Occipital lobe (tissue), 2 donors: ENCODE measurements around the gene TNS1. TPM values are rescaled to one million over a fixed set of nuclear protein-coding genes. Genes with fewer than 3 reads are reported as not detected.
"Not testable (repeated sequence)": the region's sequence is repeated elsewhere in the genome, so short reads cannot be mapped to it uniquely, and the experiment has no call there.

ENCODE experiments used
- DNase-seq: peaks from one replicate; lab custom pipeline; 2025; lab: John Stamatoyannopoulos, UW
- total RNA-seq: library from RNA; depleted of rRNA; stranded (reverse); fragments of >200 nt; gene quantifications from one replicate; pipeline ENCODE4 v1.2.3, GENCODE V29; 2014

The TNS1 gene
- total RNA-seq, 1 donor from 2014 or later: 3.1 TPM

DNA sequence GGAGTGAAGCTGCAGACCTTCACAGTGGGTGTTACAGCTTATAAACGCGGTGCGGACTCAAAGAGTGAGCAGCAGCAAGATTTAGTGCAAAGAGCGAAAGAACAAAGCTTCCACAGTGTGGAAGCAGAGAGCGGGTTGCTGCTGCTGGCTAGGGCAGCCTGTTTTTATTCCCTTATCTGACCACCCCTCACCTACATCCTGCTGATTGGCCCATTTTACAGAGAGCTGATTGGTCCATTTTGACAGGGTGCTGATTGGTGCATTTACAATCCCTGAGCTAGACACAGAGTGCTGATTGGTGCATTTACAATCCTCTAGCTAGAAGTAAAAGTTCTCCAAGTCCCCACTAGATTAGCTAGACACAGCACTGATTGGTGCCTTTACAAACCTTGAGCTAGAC, 216.2 kb downstream of the TNS1 start:
- DNase-seq: not testable (repeated sequence)

DNA sequence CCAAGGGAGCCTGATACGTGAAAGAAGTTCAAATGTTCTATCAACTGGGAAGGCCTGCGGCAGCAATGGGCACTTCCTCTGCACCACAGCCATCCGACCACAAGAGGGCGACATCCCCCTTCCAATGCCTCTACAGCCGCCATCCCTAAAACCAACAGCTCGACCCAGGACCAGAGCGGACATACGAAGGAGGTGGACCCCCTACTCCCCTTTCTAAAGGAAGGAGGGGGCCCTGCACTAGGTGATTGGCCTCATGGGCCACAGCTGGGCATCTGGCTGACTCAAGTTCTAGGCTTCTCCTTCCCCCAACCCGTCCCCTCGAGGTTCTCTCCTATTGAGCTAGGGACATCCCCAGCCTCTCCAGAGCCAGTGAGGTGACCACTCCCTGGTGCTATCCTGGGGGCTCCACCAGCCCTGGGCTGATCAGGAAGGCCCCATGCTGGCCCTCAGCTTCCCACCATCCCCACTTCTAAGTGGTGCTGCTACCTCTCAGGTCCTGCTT, 217.2 kb downstream of the TNS1 start:
- peak; percentile 49 for DNase-seq

DNA sequence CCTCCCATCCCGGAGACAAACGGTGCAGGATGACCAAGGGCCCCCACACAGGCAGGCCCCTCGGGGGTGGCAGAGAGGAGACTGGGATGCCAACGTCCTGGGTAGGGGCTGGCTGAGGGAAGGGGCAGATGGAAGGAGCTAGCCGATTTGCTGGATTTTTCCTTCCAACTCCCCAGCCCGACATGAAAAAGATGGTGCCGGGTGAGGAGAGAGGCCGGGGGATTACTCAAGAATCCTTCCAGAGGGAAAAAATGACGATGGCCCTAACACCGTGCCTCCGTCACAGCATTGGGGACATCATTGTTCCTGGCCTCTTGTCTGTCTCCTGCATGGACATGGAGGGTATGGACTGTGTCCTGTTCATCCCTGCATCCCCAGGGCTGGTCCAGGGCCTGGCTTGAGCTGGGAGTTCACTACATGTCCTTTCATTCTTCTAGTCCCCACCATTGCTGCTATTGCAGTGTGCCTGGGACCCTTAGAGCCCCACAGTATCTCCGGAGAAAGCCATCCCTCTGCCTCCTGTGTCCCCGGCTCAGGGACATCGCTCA, 217.7 kb downstream of the TNS1 start:
- no peak for DNase-seq

DNA sequence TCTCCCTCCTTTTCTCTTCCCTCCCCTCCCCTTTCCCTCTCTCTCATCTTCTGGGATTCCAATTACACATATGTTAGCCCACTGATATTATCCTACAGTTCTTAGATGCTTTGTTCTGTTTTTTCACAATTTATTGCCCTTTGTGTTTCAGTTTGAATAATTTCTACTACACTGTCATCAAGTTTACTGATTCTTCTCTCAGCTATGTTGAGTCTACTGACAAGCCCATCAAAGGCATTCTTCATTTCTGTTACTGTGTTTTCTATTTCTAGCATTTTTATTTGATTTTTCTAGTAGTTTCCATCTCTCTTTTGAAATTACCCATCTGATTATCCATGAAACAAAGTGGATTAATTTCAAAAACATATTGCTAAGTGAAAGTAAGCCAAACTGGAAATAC, 219.6 kb downstream of the TNS1 start:
- DNase-seq: no peak

DNA sequence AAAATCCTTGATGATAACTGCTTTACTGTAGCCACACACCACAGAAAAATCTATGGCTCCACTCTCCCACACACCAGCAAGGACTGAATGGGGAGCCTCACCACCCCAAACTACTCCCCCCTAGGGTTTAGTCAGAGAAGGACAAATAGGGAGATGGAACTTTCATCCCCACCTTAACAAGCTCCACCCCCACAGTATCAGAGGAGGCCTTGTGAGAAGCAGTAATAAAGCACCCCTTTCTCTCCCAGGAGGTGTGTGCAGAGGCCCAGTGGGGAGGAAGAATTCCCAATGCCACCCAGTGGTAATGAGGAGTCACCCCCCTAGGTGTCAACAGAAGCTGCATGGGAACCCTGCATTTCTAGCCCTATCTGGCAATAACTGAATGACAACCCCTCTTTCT, 224.9 kb downstream of the TNS1 start:
- no peak for DNase-seq

DNA sequence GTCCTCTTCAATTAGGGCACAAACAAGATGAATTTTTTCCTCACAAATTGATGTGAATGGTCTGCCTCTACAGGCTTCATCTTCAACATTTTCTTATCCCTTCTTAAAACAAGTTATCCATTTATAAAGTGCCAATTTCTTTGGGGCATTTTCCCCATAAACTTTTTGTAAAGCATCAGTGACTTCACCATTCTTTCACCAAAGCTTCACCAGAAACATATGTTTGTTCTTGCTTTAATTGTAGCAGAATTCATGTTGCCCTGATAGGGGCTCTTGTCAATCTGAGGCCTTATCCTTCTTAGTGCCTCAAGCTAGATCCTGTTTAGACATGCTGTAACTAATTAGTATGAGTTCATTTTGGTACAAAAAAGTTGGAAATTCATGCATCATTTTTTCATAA, 226.2 kb downstream of the TNS1 start:
- DNase-seq: no peak

DNA sequence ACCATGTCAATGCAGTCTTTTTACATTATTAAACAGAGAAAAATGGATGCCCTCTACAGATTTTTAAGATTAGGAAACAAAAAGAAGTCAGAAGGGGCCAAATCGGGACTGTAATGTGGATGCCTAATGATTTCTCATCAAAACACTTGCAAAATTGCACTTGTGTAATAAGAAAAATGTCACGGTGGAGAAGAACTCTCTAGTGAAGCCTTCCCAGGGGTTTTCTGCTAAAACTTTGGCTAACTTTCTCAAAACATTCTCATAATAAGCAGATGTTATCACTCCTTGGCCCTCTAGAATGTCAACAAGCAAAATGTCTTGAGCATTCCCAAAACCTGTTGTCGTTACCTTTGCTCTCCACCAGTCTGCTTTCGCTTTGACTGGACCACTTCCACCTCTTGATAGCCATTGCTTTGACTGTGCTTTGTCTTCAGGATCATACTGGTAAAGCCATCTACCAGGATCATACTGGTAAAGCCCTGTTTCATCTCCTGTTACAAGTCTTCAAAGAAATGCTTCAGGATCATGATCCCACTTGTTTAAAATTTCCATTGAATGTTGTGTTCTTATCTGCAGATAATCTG, 226.8 kb downstream of the TNS1 start:
- no peak for DNase-seq

DNA sequence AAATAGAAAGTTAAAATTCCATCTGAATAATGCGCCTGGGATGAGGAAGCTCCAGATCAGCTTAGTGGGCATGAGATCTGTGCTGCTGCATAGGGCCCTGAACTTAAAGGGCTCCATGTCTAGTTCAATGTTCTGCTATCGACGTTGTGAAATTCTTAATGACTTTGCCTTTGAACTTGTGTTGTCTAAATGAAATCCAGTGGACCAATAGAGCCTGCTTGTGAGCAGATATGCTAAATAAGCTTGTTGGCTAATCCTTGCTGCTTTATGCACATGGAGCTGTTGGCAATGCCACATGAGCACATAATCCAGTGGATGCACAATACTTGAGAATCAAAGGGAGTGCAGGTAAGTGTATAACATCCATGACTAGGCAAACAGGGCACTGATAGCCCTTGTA, 228.6 kb downstream of the TNS1 start:
- DNase-seq: no peak

DNA sequence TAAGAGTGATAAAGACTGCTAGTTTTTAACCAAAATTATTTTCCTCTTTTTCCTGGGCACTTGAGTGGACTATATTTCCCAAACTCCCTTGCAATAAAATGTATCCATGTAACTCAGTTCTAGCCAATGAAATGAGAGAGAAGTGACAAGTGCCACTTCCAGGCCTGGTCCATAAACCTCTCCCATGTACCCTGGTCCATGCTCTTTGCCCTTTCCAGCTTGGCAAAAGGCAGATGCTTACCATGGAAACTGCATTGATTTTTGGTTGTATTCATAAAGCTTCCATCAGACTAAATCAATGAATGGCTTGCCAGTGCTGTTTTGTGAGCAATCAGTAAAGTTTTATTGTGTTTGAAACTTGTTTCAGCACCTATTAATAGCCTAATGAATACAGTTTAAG, 229.3 kb downstream of the TNS1 start:
- no peak for DNase-seq

DNA sequence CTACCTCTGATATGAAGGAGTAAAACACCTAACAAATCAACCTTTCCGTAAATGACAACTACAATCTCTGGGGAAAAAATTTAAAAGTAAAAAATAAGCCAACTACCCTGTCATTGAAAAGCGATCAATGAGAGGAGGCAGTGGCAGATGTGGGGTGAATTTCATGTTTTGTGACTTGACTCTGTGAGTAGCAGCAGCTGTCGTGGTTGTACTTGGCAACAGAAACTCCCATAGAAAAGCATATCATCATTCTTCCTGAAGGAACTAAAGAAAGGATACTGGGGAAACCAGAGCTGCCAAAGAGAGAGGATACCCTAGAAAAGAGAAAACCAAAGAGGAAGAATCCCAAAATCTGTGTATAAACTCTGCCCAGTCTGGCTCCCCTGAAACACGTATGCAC, 236.4 kb downstream of the TNS1 start:
- DNase-seq: no peak

DNA sequence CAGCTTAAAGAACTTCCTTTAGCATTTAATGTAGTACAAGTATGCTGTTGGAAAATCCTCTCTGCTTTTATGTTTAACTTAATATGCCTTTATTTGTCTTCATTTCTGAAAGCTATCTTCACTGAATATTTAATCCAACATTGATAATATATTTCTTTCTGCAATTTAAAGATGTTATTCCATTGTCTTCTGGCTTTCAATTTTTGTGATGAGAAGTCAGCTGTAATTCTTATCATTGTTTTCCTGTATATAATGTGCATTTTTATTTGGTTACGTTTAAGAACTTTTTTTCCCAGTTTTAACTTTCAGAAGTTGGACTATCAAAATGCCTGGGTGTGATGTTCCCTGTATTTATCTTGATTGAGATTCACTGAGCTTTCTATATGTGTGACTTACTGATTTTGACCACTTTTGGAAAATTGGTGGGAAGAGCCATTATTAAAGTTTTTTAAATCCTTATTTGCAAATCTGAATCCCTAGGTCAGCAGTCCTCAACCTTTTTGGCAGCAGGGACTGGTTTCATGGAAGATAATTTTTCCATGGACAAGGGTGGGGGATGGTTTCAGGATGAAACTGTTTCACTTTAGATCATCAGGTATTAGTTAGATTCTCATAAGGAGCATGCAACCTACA, 241.0 kb downstream of the TNS1 start:
- DNase-seq: no peak

DNA sequence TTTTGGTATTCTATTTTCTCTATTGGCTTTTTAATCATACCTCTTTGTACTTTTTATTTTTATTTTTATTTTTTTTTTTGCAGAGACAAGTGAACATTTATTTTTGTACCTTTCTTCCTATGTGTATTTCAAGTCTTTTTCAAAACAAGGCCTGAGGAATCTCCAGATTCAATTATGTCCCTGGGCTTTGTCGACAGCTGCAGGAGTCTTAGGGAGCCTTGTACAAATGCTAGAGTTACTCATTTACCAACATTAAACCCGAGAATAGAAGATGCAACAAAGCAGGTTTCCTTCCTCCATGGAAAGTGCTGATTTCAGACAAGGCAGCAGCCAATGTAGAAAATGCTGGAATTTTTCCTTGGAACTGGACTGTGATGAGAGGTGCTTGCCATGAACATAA, 242.8 kb downstream of the TNS1 start:
- no peak for DNase-seq

DNA sequence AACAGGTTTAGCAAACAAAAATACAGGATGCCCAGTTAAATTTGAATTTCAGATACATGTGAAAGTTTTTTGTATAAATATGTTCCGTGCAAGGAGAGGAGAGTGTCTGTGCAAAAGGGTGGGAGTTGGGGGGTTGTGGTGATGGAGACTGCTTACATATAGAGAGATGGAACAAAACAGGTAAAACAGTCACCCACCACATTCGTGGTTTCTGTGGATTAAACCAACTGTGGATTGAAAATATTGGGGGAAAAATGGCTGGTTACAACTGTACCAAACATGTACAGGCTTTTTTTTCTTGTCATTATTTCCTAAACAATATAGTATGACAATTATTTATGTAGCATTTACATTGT, 245.7 kb downstream of the TNS1 start:
- no peak for DNase-seq

DNA sequence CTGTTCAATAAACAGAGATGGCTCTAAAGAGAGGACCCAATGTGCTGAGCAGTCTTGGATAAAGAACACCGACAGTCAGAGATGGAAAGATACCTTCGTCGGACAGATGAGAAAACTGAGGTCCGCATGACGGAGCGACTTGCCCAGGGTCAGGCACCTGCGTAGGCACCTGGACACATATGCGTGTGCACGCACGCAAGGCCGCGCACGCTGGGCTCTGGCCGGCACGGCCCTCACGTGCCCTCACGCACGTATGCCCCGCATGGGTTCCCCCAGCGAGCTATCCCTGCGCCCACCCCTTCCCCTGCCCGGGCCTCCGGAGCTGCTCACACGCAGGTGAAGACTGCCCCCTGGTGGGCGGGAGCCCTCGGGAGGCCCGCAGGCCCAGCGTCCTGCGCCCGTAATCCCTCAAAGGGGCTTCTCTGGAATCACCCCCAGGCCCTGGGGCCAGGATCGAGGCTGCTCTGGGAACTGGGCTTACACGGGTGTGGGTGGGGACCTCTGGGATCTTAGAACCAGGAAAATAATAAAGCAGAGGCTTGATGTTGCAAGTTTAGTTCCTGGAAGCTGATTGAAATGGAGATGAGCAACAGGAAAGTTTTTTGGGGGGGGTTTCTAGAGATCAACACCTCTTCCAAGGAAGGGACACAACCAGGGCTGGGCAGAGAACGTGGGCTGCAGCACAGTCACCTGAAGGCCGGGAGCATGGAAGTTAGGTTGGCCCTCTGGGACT, 246.3 kb downstream of the TNS1 start:
- DNase-seq: peak; percentile 74

DNA sequence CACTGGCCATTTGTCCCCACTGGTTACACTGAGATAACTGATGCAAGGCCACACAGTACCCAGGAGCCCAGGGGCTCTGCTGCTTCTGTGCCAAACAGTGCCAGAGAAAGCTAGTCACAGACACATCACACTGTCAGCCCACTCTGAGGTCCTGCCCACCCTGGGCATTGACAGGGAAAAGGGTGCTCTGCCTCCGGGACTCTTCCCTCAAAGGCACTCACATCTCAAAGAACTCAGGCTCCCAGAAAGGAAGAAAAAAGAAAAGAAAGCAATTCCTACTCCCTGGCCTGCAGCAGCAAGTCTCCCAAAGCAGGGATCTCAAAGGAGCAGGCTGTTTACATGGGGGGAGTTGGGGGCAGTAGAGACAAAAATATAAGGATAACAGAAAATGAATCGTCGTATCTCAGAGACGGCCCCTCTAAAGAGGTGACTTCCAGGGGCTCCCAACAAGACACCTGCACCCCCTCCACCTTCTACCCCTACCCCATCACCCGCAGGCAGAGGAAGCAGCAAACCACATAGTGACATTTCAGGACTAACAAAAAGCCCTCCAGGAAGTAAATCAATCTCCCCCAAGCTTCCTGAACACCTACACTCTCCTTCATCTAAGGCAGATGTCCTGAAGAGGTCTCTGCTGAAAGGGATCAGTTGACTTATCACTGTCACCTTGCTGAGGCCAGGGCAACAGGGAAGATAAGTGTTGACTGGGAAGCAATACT, 247.6 kb downstream of the TNS1 start:
- no peak for DNase-seq

DNA sequence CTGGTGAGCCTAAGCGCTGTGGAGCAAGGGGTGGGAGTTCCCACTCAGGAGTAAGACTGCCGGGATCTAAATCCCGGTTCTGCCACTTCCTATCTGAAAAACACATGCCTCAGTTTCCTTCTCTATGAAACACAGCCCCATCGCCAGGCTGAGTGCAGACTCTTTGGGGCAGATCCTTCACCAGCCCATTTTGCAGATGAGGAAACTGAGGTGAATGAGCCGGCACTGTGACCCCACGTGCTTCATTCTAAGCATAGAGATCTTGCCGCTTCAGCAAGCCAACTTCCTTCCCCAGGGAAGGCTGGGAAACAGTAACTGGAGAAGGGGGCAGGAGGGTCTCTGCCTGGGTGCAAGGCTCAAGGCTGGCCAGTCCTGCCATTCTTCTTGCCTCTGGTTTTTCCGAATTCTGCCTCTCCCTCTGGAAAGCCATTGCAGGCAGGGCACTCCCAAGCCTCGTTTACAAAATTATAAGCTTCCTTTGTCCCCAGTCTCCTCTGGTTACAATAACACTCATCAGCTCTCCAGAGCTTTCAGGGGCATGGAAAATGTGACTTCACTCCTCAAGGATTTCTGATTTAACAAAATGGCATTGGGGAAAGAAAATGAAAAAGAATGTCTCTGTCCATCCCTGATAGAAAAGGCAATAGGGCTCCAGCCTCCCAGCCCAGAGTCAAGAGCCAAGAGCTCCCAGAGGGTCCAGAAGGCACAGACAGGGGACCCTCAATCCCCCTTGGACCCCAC, 249.2 kb downstream of the TNS1 start:
- DNase-seq: no peak

DNA sequence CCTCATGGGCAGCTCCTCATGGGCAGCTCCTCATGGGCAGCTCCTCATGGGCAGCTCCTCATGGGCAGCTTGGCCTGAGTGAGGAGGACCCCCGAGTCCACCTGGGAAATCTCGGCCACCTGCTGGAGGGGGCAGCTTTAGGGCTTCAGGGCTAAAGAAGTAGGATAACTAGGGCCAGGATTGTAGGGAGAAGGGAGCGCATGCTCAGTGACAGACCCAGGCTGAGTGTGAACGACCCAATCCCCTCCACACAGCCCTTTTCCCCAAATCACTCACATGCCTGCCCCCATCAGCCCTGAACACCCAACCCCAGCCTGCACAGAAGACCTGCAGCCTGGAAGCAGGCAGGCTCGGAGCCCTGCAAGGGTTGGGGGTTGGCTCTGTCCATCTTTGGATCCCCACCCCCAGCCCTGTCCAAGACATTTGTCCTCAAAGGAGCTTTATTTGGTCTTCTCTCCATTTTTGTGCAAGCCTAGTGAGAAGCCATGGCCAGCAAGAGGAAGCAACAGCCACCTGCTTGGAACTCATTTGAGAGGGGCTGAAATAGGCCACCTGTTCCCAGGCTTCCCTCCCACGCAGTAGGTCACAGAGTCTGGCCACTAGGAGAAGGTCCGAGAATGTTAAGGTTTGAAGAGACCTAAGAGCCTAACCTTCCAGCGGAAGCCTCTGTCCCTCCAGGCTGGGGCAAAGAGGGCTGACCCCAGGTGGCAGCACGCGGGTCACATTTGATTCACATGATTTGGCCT, 249.9 kb downstream of the TNS1 start:
- DNase-seq: no peak

DNA sequence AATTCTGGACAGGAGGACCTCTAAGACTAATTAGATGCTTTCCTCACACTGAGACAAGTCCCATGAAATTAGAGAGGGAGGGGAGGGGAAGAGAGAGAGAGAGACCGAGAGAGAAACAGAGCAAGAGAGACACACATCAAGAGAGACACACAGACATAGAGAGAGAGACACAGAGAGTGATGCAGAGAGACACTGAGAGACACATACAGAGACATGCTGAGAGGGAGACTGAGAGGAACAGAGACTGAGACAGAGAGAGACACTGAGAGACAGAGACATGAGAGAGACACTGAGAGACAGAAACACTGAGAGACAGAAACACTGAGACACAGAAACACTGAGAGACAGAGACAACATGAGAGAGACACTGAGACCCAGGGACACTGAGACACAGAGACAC, 250.8 kb downstream of the TNS1 start:
- DNase-seq: no peak

DNA sequence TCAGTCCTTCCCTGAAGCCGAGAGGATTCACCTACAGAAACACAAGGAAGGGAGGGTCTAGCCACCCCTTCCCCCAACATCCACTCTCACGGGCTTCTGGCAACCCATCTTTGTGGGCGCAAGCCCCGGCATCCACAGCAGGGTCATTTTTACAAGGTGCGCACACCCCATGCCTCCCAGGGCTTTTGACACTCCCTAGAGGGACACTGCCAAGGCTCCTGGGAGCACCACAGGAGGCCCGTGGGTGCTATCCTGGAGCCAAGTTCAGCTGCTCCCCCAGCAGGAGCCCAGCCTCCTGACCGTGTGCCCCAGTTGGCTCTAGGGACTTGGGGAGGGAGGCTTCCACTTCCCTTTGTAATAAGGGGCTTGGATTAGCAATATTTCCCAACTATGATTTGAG, 251.6 kb downstream of the TNS1 start:
- no peak for DNase-seq
